HepG2 (cell line): ENCODE measurements around the gene ZNF625. TPM values are rescaled to one million over a fixed set of nuclear protein-coding genes. Genes with fewer than 3 reads are reported as not detected.

Experiments used
- AGO2 ChIP-seq: fragments of 200-400 bp; formaldehyde crosslinking; optimal IDR thresholded peaks from 2 replicates; pipeline ENCODE3; 2017; ENCODE audit warnings: mild to moderate bottlenecking, low read depth, low read length, moderate library complexity
- AHR ChIP-seq: IDR thresholded peaks from 2 replicates; pipeline ENCODE4 v1.6.1; 2018; ENCODE audit warnings: missing genetic modification reagents, missing compliant biosample characterization
- CTCF ChIP-seq: sonication (generic); formaldehyde crosslinking; IDR thresholded peaks from 2 replicates; pipeline ENCODE4 v1.5.0; 2020; ENCODE audit warnings: mild to moderate bottlenecking, missing genetic modification reagents, moderate library complexity
- HNRNPK ChIP-seq: fragments of 200-400 bp; formaldehyde crosslinking; IDR thresholded peaks from 2 replicates; pipeline ENCODE4 v1.6.1; 2018; ENCODE audit warnings: low read length, low read depth, moderate library complexity, mild to moderate bottlenecking; ENCODE audit not compliant: poor library complexity, severe bottlenecking
- IRX3 ChIP-seq: sonication (generic); formaldehyde crosslinking; IDR thresholded peaks from 2 replicates; pipeline ENCODE4 v1.8.1; 2023; ENCODE audit warnings: mild to moderate bottlenecking, low read depth, missing genetic modification reagents, borderline replicate concordance
- KDM1A ChIP-seq: IDR thresholded peaks from 2 replicates; pipeline ENCODE4 v1.6.1; 2016; ENCODE audit warnings: missing compliant biosample characterization
- NFYB ChIP-seq: sonication (generic); formaldehyde crosslinking; IDR thresholded peaks from 2 replicates; pipeline ENCODE4 v1.4.0; 2020; ENCODE audit warnings: missing genetic modification reagents
- PATZ1 ChIP-seq: sonication (generic); formaldehyde crosslinking; IDR thresholded peaks from 2 replicates; pipeline ENCODE4 v1.4.0; 2020; ENCODE audit warnings: missing genetic modification reagents
- TSC22D2 ChIP-seq: sonication (generic); formaldehyde crosslinking; IDR thresholded peaks from 2 replicates; pipeline ENCODE4 v1.5.1; 2020; ENCODE audit warnings: missing genetic modification reagents, mild to moderate bottlenecking, borderline replicate concordance
- ZNF17 ChIP-seq: sonication (generic); formaldehyde crosslinking; IDR thresholded peaks from 2 replicates; pipeline ENCODE4 v1.5.0; 2020; ENCODE audit warnings: mild to moderate bottlenecking, missing genetic modification reagents
- ZNF280D ChIP-seq: sonication (generic); formaldehyde crosslinking; IDR thresholded peaks from 2 replicates; pipeline ENCODE4 v1.5.1; 2020; ENCODE audit warnings: mild to moderate bottlenecking, missing genetic modification reagents
- ZNF550 ChIP-seq: sonication (generic); formaldehyde crosslinking; IDR thresholded peaks from 2 replicates; pipeline ENCODE4 v1.4.0; 2020; ENCODE audit warnings: mild to moderate bottlenecking, missing genetic modification reagents, borderline replicate concordance
- ZNF629 ChIP-seq: sonication (generic); formaldehyde crosslinking; conservative IDR thresholded peaks from 2 replicates; pipeline ENCODE4 v1.5.0; 2020; ENCODE audit warnings: missing genetic modification reagents
- ZNF782 ChIP-seq: sonication (generic); formaldehyde crosslinking; IDR thresholded peaks from 2 replicates; pipeline ENCODE4 v1.4.0; 2020; ENCODE audit warnings: missing genetic modification reagents, mild to moderate bottlenecking, borderline replicate concordance
- ZSCAN22 ChIP-seq: sonication (generic); formaldehyde crosslinking; IDR thresholded peaks from 2 replicates; pipeline ENCODE4 v1.4.0; 2020; ENCODE audit warnings: mild to moderate bottlenecking, missing genetic modification reagents
- polyA plus RNA-seq, 8 experiments: library from polyadenylated mRNA; depleted of rRNA in 3 of 8; stranded (reverse) in 7 of 8; unstranded in 1 of 8; fragments of >200 nt; fragmentation: Illumina TruSeq in 4 of 8; extraction: Trizol in 4 of 8; gene quantifications; 2 replicates each; pipeline versions ENCODE4 v1.2.1 to v1.2.3, GENCODE V29; 2011 to 2016; ENCODE audit warnings: low read depth in 4 of 8, missing spikeins in 1 of 8, mixed read lengths in 1 of 8; ENCODE audit not compliant: insufficient read depth in 1 of 8
- total RNA-seq, 5 experiments: library from RNA; depleted of rRNA; stranded (reverse); fragments of >200 nt; fragmentation: Illumina TruSeq; extraction: Trizol; gene quantifications; 2 replicates each; pipeline ENCODE4 v1.2.3, GENCODE V29; 2016; ENCODE audit warnings: low read depth in 1 of 5
- TF ChIP-seq, protein P1 (sequence below): sonication (generic); formaldehyde crosslinking; IDR thresholded peaks from 2 replicates; pipeline ENCODE4 v1.5.0; 2020; ENCODE audit warnings: mild to moderate bottlenecking, missing genetic modification reagents
- TF ChIP-seq, protein P2 (sequence below): sonication (generic); formaldehyde crosslinking; IDR thresholded peaks from 2 replicates; pipeline ENCODE4 v1.4.0; 2020; ENCODE audit warnings: missing genetic modification reagents, borderline replicate concordance

Gene ZNF625
- total and polyA plus RNA-seq, 2 of the 13 experiments (the other 11 are each of a cell fraction or from before 2014, with no cell fraction given): 1.7 to 12.2 TPM

DNA sequence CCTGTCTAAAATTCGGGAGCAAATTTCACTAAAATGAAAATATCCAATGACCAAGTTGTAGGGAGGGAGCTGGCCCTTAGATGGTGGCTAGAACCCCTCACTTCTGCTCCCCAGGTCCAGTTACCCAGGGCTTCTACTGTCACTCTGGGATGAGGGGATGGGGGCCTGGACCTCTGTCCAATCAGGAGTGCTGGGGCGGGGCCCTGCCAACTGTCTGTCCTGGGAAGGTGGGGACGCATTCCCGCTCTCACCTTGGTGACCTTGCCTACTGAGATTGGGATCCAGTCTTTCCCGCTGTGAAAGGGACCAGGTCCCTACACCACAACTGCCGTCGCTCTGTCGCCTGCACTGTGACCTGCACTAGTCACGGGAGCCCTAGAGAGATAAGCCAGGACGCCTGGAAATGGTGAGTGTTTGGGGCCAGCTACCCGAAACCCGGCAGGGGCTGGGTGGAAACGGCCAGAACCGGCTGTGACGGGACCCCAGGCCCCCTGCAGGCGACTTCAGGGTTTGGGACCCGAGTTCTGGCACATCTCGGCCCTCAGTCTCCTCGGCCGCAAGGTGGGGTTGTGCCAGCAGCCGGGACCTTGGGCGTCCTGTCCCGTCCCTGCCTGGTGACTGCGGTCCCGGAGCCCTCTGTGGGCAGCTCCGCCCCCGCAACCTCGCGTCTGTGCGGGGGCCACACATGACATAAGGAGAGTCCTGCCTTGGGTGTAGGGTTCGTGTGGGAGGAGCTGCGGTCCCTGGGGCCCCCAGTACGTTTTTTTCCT, 39.1 kb downstream of the ZNF625 start (continued):
- TF ChIP-seq ZNF782 (CRISPR knock-in tag): no peak
- no peak for TF ChIP-seq IRX3
- TF ChIP-seq NFYB (CRISPR knock-in tag): peak; percentile 46; the same call in 1 of the 2 replicates
- no peak for TF ChIP-seq ZNF17
- no peak for TF ChIP-seq AHR (CRISPR knock-in tag)
- no peak for TF ChIP-seq TSC22D2 (CRISPR knock-in tag)
- TF ChIP-seq, protein P1, sequence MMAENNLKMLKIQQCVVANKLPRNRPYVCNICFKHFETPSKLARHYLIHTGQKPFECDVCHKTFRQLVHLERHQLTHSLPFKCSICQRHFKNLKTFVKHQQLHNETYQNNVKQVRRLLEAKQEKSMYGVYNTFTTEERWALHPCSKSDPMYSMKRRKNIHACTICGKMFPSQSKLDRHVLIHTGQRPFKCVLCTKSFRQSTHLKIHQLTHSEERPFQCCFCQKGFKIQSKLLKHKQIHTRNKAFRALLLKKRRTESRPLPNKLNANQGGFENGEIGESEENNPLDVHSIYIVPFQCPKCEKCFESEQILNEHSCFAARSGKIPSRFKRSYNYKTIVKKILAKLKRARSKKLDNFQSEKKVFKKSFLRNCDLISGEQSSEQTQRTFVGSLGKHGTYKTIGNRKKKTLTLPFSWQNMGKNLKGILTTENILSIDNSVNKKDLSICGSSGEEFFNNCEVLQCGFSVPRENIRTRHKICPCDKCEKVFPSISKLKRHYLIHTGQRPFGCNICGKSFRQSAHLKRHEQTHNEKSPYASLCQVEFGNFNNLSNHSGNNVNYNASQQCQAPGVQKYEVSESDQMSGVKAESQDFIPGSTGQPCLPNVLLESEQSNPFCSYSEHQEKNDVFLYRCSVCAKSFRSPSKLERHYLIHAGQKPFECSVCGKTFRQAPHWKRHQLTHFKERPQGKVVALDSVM (CRISPR knock-in tag): no peak
- TF ChIP-seq KDM1A (CRISPR knock-in tag): no peak
- no peak for TF ChIP-seq ZNF280D (CRISPR knock-in tag)
- TF ChIP-seq, protein P2, sequence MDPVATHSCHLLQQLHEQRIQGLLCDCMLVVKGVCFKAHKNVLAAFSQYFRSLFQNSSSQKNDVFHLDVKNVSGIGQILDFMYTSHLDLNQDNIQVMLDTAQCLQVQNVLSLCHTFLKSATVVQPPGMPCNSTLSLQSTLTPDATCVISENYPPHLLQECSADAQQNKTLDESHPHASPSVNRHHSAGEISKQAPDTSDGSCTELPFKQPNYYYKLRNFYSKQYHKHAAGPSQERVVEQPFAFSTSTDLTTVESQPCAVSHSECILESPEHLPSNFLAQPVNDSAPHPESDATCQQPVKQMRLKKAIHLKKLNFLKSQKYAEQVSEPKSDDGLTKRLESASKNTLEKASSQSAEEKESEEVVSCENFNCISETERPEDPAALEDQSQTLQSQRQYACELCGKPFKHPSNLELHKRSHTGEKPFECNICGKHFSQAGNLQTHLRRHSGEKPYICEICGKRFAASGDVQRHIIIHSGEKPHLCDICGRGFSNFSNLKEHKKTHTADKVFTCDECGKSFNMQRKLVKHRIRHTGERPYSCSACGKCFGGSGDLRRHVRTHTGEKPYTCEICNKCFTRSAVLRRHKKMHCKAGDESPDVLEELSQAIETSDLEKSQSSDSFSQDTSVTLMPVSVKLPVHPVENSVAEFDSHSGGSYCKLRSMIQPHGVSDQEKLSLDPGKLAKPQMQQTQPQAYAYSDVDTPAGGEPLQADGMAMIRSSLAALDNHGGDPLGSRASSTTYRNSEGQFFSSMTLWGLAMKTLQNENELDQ (CRISPR knock-in tag): no peak
- TF ChIP-seq AGO2: peak; percentile 41
- TF ChIP-seq PATZ1 (CRISPR knock-in tag): peak; percentile 19; the same call in 1 of the 2 replicates
- peak; percentile 51 for TF ChIP-seq CTCF (CRISPR knock-in tag)
- TF ChIP-seq ZNF550 (CRISPR knock-in tag): no peak
- TF ChIP-seq HNRNPK: no peak
- no peak for TF ChIP-seq ZSCAN22
- peak; percentile 72 for TF ChIP-seq ZNF629
